ENCODE results near the gene RBMS1. TPM values are rescaled to one million over a fixed set of nuclear protein-coding genes. Genes with fewer than 3 reads are reported as not detected.

RBMS1 gene
- total RNA-seq, 1 donor from 2014 or later: 28.4 TPM

DNA sequence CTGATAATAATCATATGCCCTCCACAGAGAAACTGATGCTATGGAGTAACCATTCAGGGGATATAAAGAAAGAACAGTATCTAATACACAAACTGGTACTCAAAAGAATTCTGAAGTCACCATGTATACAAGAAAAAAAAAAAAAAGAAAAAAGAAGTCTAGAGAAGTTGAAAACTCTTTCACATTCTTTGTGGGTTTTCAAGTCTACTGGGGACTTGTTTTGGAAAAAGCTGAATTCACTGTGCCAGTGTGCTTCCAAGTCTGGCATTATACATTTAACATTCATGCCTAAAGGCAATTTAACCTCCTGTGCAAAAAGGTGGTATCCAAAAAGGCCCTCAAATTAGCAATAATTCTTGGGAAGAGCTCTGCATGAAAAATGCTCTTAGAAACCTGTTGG is 198.7 kb downstream of the RBMS1 start:
- Mint-ChIP-seq H3K4me1 (peaks cover 21% of the 10 kb centered on the region), H3K36me3 (ENCODE audit: low read depth) (peaks cover 14% of the 10 kb centered on the region), H3K4me3 (no peak overlapping the region), H3K27me3 (ENCODE audit: low read depth) (no peaks in the 10 kb centered on the region), H3K27ac (ENCODE audit: unreplicated experiment) (no peak overlapping the region), H3K9me3 (no peaks in the 10 kb centered on the region)
- TF ChIP-seq, protein P1, sequence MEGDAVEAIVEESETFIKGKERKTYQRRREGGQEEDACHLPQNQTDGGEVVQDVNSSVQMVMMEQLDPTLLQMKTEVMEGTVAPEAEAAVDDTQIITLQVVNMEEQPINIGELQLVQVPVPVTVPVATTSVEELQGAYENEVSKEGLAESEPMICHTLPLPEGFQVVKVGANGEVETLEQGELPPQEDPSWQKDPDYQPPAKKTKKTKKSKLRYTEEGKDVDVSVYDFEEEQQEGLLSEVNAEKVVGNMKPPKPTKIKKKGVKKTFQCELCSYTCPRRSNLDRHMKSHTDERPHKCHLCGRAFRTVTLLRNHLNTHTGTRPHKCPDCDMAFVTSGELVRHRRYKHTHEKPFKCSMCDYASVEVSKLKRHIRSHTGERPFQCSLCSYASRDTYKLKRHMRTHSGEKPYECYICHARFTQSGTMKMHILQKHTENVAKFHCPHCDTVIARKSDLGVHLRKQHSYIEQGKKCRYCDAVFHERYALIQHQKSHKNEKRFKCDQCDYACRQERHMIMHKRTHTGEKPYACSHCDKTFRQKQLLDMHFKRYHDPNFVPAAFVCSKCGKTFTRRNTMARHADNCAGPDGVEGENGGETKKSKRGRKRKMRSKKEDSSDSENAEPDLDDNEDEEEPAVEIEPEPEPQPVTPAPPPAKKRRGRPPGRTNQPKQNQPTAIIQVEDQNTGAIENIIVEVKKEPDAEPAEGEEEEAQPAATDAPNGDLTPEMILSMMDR (conservative IDR thresholded peaks at IDR 0.05): no peak
- no peak for DNase-seq (ENCODE audit: low read depth, low spot score)

DNA sequence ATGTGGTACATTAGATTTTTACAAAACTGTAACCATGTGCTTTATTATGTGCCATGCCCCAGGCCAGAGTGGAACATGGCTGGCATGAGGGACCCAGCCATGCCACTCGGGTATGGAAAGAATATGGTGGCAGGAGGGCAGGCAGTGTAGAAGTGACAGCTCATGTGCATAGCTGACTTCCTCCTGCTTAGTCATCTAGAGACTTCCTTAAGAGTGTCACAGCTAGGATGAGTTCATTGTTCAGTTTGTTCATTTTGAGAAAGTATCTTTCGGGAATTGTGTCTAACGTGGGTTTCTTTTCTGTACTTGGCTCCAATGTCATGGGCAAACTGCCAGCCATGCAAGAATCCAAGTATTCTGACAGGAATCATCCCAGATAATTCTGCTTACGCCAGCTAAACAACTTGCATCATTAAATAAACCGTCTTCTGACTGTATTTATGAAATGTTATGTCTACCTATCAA is 199.2 kb downstream of the RBMS1 start:
- no peak for DNase-seq (ENCODE audit: low read depth, low spot score)
- Mint-ChIP-seq H3K4me1 (peaks cover 21% of the 10 kb centered on the region), H3K36me3 (ENCODE audit: low read depth) (peaks cover 9% of the 10 kb centered on the region), H3K4me3 (no peak overlapping the region), H3K27me3 (ENCODE audit: low read depth) (no peaks in the 10 kb centered on the region), H3K9me3 (no peaks in the 10 kb centered on the region), H3K27ac (ENCODE audit: unreplicated experiment) (no peak overlapping the region)
- TF ChIP-seq, protein P1 (conservative IDR thresholded peaks at IDR 0.05): no peak

DNA sequence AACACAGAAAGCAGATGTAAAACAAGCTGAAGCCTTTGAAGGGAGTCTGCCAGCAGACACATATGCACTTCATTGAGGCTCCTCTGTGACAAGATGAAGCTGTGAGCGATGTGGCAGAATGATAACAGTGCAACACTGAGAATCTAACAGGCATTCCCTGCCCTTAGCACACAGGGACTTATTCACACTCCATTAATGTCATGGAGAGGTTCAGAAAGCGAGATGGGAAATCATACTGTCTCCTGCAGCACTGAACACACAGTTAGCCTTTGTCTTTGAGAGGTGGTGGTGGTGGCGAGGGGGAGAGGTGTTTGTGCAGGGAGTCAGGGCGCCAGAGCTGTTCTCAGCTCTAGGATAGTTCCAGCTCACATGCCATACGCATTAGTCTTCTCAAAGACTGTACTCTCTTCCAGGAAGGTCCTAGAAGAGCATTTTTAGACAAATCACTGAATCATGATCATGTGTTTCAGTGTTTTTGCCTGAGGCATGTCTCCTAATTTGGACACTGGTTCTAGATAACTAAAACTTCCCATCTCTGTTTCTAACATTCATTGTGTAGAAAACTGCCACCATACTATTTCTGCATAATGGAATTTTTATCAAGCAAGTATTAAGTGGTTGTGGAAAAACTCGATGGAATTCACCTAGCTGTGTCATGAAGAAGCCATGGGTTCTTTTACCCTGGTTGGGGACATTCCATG is 200.1 kb downstream of the RBMS1 start:
- TF ChIP-seq, protein P1 (conservative IDR thresholded peaks at IDR 0.05): no peak
- Mint-ChIP-seq H3K27me3 (ENCODE audit: low read depth) (no peaks in the 10 kb centered on the region), H3K9me3 (no peaks in the 10 kb centered on the region), H3K27ac (ENCODE audit: unreplicated experiment) (peak overlapping the region; percentile 78), H3K4me3 (no peak overlapping the region), H3K36me3 (ENCODE audit: low read depth) (peaks cover 4% of the 10 kb centered on the region), H3K4me1 (peaks cover 21% of the 10 kb centered on the region)
- no peak for DNase-seq (ENCODE audit: low read depth, low spot score)

DNA sequence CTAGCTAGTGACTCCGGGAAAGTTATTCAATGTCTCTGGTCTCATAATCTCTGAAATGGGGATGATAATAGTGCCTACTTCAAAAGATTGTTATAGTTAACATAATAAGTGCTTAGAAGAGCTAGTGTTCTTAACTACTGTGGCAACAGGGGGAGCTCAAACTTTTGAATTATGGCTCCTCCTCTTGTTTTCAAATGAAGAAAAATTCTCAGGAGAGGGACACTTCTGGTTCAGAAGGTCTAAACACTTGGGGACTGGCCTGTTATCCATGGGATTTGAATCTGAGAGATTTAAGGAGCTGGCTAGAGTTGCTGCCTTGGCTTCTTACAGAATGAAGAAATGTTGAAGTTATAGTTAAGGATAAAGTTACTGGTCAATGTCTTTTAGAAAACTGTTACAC is 201.4 kb downstream of the RBMS1 start:
- Mint-ChIP-seq H3K27ac (ENCODE audit: unreplicated experiment) (no peak overlapping the region), H3K27me3 (ENCODE audit: low read depth) (no peaks in the 10 kb centered on the region), H3K4me1 (peaks cover 21% of the 10 kb centered on the region), H3K36me3 (ENCODE audit: low read depth) (no peaks in the 10 kb centered on the region), H3K9me3 (no peaks in the 10 kb centered on the region), H3K4me3 (no peak overlapping the region)
- TF ChIP-seq, protein P1 (conservative IDR thresholded peaks at IDR 0.05): no peak
- DNase-seq (ENCODE audit: low read depth, low spot score): no peak

DNA sequence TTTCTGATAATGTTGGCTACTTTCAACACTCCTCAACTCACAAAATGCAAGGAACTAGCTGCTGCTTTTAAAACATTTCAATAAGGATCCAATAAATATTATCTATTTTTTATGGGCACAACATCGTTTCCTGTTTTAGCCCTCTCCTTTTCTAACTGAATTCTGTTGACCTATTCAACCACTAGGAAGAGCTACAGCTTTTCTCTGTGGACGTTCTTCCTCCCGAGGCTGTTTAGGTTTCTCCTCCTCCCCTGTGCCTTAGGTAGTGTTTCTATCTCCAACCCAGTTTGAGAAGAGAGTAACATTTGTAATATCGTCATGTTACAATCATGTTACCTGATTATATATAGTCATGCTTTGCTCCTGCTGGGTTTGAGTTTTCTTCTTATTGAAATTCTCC is 202.2 kb downstream of the RBMS1 start:
- TF ChIP-seq, protein P1 (conservative IDR thresholded peaks at IDR 0.05): no peak
- H3K4me3 Mint-ChIP-seq: no peak overlapping the region
- H3K9me3 Mint-ChIP-seq: no peaks in the 10 kb centered on the region
- no peaks in the 10 kb centered on the region for H3K27me3 Mint-ChIP-seq (ENCODE audit: low read depth)
- H3K4me1 Mint-ChIP-seq: peaks cover 21% of the 10 kb centered on the region
- H3K36me3 Mint-ChIP-seq (ENCODE audit: low read depth): no peaks in the 10 kb centered on the region
- no peak overlapping the region for H3K27ac Mint-ChIP-seq (ENCODE audit: unreplicated experiment)
- DNase-seq (ENCODE audit: low read depth, low spot score): no peak
